HTR-8/SVneo (cell line): Measurements from ENCODE around the gene GNAI2.
A peak's percentile ranks its signal among the peaks of the same experiment; 100 is the strongest.

ENCODE experiments used
- DNase-seq: peaks from one replicate; pipeline ENCODE4 v3.0.0; 2011; ENCODE audit warnings: low spot score, mixed read lengths; ENCODE audit not compliant: insufficient read length
- FAIRE-seq: peaks from 2 replicates; lab custom pipeline; 2011; peaks lifted over from hg19 to GRCh38; lab: Jason Lieb, UNC

GNAI2 gene

GRCh38 chr3:50292159-50293078 lies 56.4 kb downstream of the GNAI2 start, which contains the start of gene IFRD2:
TSS of gene IFRD2 (minus strand) at chr3:50292429. CDS start at chr3:50292274, 155 bp downstream.
- peak; percentile 96 for DNase-seq
- FAIRE-seq: peak; percentile 100

DNA sequence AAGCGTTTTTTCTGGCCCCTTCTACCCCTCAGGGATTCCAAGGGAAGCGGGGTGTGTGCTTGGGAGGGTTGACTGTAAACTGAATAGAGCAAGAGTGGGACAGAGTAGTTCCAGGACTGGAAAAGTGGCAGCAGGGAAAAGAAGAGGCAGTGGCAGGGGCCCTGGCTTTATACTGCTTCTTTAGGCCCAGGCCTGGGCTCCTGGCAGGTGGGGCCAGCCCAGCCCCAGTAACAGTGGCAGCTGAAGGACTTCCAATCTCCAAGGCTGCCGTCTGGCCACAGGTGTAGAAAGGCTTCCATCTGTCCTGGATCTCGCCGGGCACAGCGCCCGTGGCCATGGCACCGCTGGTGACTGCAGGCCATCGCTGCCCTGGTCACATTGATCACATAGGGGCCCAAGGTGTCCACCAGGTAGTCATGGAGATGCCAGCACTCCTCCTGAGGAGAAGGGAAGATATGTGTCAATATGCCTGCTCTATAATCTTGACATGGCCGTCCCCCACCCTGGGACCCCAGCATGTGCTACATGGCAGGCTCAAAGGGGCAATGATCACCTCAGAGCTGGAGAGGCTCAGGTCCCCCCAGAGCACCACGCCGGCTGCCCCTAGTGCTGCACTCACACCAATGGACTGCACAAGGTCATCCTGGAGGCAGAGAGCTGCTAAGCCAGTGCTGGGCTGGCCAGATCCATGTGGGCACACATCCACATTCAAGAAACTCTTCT lies 57.2 kb downstream of the GNAI2 start:
- no peak for DNase-seq
- peak; percentile 60 for FAIRE-seq

DNA sequence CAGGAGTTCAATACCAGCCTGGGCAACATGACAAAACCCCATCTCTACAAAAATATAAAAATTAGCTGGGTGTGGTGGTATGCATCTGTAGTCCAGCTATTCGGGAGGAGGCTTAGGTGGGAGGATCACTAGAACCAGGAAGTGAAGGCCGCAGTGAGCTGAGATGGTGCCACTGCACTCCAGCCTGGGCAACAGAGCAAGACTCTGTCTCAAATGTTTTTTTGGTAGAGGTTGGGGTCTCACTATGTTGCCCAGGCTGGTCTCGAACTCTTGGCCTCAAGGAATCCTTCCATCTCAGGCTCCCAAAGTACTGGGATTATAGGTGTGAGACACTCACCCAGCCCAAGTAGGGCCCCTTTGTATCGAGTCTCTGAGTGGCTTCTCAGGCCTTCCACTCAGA lies 58.1 kb downstream of the GNAI2 start:
- DNase-seq: no peak
- FAIRE-seq: no peak

GRCh38 chr3:50294492-50295403 lies 58.7 kb downstream of the GNAI2 start:
- FAIRE-seq: no peak
- no peak for DNase-seq

DNA sequence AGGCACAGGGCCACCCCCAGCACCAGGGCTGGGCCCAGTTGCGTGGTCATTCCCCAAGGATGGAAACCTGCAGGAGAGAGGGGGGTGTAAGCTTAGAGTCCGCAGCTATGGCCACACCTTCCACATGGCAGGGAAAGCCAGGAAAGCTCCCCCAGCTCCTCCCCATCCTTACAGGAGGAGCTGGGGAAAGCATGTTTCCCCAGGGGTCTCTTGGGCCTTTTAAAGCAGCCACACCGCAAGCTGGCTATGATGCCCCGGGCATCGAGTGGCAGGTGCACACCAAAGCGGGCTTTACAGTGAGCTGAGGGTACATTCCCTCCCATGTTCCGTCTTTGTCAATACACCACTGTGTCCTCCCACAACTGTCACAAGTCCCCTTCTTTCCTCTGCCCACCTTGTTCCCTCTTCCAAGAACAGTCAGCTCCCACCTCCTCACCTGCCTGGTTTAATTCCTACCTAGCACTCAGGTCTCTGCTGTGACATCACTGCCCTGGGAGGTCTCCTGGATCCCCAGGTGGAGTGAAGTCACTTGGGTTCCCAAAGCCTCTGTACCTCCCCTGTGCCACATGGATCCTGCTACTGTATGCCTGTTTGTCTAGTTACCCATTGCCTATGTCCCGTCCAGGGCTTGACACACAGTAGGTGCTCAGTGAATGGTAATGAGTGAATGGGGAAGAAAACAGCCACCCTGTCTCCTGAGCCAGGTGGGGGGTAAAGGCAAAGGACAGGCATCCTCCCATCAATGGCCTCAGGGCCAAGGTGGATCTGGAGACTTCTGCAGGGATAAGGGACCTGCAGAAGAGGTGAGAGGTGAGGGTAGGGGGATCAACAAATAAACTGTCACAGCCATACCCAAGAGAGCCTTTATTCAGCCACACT lies 59.8 kb downstream of the GNAI2 start:
- FAIRE-seq: peak; percentile 40

DNA sequence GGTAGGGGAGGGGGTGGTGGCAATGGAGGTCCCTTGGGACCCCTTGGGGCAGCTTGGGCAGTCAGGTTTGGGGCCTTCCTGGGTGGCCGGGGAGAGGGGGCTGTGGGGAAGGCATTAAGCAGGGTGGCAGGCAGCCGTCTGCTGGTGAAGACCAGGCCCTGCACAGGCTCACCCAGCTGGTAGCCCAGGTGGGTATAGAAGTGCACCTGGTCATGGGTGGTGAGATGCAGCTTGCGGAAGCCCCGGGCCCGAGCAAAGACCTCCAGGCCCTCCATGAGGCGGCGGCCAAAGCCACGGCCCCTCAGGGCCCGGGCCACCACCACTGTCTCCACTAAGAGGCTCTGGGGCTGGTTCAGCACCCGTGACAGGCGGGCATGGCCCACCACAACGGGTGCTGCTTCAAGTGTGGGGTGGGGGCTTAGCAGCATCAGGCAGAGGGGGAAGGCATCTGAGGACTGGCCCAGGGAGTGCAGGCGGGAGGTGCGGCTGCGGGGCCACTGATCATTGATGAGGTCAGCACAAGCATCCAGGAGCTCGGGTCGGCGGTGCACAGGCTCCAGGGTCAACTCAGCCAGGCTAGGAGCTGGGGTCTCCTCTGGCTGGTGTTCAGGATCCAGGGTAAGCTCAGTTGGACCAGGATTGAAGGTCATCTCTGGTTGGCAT lies 60.8 kb downstream of the GNAI2 start:
- DNase-seq (no peak), FAIRE-seq (no peak)

More for the DNA sequence above, 59.8 kb downstream of the GNAI2 start:
- no peak for DNase-seq

DNA sequence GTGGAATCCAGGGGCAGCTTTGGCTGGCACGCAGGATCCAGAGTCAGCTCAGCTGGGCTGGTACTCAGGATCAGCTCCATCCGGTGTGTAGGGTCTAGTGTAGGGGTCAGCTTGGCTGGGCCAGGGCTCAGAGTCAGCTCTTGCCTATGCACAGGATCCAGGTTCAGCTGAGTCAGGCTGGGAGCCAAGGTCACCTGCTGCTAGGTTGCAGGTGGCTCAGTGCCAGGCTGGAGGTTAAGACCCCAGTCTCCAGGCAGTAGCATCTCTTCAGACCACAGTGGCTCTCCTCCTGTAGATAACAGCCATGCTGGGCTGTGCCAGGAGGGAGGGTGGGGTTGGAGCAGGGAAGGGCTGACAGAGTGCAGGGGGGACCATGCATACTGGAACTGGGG lies 61.4 kb downstream of the GNAI2 start:
- FAIRE-seq (peak; percentile 63), DNase-seq (no peak)

GRCh38 chr3:50297896-50298725 lies 62.1 kb downstream of the GNAI2 start:
- no peak for DNase-seq

DNA sequence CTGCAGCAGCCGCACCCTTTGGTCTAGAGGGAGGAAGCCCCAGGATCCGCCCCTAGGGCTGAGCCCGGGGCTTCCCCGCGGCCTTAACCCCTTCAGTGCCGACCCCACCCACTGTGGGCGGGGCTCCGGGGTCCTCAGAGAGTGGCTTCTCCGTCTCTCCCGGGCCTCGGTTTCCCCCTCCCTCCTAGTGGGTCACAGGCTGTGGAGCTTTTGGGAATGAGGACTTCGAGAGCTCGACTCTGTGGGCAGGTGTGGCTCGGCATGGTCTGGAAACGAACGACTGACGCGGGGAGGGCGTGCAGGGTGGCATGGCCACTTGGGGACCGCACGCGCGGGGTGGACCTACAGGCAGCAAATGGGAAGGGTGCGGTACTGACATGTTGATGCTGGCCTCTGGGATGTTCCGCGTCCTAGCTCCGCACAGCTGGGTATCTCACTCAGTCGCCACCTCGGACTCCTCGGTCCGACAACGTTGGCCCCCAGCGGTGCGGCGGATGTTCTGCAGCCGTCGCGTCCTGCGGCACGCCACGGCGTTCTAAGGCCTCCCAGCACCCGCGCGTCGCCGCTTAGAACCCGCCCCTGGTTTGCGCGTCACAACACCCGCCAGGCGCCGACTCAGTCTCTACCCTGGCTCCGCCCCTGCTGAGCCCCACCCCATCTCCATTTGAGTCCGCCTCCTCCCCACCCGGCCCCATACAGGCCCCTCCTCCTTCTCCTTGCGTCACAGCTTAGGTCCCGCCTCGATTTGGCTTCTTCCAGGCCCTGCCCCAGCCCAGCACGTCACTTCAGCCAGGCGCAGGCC lies 63.0 kb downstream of the GNAI2 start, which contains the start of the genes HYAL3 and NAA80:
HYAL3 (minus strand) TSS at position 570 of the 802 bp plus-strand sequence. CDS start 3,803 bp downstream, outside the sequence.
NAA80 (minus strand) TSS at position 570 of the 802 bp plus-strand sequence. CDS start 1,942 bp downstream, outside the sequence.
- peak; percentile 98 for FAIRE-seq
- DNase-seq: peak; percentile 96

More at GRCh38 chr3:50297896-50298725, 62.1 kb downstream of the GNAI2 start:
- FAIRE-seq: peak; percentile 4

- DNase-seq: no peak
- FAIRE-seq: no peak
Measured at GRCh38 chr3:50299638-50299928, 63.6 kb downstream of the GNAI2 start.

DNA sequence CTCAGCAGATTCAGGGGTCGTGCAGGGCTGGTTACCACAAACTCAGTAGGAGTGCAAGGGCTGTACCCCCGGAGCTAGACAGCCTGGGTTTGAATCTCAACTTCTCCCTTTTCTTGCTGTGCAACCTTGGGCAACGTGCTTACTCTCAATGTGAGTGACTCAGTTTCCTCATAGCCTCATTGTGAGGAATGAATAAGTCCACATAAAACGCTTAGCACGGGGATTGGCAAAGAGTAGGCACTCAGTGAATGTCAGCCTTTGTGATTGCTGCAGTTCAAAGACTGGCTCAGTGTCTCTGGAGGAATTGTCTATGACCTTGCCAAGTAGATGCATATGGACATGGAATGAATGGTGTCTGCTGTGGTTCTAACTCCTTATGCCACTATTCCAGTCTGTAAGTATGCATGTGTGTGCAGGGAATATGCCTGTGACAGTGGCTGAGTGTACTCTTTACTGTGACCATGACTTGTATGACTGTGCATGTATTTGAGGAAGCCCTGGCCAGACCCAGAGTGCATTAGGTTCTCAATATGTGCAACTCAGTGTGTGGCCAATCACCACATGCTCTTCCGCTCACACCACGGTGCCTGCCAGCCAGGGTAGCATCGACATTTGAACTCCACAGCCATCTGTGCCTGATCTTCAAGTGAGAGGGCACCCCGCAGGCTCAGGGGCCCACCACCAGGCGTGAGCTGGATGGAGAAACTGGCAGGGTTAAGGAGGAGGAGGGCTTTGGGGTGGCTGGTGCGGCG lies 64.1 kb downstream of the GNAI2 start:
- FAIRE-seq (peak; percentile 79), DNase-seq (no peak)

DNA sequence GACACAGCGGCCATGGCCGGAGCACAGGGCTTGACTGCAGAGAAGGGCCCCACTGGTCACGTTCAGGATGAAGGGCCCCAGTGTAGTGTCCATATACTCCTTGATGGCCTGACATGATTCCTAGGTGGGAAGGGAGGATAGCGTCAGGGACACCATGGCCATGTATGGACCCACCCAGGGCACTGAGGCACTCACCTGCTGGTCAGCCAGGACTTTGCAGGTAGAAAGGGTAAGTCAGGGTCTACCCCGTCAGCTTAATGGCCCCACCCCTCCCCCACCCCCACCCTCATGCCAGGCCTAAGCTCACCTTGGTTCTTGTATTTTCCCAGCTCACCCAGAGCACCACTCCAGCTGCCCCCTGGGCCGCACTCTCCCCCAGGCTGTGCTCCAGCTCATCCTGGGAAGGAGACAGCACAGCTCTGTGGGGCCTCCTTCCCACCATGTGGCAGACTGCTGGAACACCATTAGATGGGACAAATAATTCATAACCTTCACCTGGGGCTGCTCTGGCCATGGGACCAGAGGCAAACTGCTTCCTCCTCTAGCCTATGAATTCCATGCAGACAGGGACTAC lies 64.8 kb downstream of the GNAI2 start:
- FAIRE-seq (no peak), DNase-seq (no peak)

DNA sequence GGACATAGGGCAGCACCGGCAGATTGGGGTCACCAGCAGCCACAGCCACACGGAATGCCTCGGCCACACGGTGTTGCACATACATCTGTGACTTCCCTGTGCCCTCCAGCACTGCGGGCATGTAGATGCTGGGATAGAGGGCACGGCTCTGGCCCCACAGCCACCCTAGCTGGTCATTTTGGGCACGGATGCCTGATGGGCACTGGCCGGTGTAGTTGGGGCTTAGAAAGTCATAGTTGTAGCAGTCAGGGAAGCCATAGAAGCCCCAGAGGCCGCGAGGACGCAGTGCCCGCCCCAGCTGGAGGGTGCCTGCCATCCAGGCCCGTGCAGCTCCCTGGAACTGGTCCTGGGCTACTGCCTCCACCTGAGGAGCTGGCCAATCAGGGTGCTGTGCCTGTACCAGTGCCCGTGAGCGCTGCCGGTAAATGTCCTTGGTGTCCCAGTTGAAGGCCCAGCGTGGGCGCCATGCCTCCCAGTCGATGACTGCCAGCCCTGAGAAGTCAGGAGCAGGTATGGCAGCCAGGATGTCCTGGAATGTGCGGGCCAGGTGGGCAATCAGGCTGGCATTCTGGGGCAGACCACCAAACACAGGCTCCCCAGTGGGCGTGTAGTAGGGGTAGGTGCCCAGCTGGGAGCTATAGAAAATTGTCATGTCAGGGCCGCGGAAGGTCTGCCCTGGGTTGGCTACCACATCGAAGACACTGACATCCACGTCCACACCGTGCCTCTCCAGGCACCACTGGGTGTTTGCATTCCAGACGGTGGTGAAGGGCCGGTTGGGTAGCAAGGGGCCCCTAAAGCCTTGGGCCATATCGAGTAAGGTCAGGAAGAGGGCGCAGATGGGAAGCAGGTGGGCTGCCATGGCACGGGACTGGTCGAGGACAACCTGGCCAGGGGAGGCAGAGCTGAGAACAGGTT lies 66.3 kb downstream of the GNAI2 start:
- FAIRE-seq (no peak), DNase-seq (no peak)

DNA sequence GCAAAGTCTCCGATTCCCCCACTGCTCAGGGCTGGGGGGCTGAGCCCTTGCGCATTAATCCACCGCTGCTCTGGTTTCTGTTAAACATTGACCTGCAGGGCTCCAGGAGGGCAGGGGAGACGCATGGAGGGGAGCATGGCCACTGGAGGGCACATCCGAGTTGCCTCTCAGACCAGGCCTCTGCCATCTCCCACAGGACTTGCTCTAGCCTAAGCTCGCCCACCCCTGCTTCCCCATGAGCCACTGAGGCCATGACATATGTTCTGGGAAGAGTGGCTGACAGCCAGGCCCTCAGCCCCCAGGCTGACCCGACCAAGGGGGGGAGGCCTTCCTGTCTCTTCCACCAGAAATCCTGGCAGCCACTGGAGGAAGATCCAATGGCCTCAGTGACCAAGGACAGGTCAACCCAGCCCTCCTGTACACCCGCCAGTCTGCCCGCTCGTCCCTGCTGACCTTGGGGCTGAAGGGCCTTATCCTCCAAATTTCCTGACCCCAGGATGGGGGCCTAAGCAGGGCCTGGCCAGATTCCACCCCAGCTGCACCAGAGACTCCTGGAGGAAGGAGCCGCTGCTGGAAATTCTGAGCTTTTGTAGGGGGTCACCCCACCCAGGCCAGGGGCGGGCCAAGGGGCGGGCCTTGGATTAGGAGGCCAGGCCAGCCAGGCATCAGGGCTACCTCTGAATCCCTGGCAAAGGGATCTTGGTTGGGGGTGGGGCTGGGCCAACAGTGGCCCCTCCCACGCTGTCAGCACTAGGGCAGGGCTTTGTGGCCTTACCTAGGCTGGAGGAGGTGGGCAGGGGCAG lies 67.2 kb downstream of the GNAI2 start, which contains the start of gene HYAL1:
HYAL1 (minus strand) TSS at position 562 of the 803 bp plus-strand sequence. CDS start 618 bp downstream, outside the sequence.
- FAIRE-seq (no peak), DNase-seq (no peak)
